Measurements from ENCODE around the gene ITPRID1.

ITPRID1 gene

DNA sequence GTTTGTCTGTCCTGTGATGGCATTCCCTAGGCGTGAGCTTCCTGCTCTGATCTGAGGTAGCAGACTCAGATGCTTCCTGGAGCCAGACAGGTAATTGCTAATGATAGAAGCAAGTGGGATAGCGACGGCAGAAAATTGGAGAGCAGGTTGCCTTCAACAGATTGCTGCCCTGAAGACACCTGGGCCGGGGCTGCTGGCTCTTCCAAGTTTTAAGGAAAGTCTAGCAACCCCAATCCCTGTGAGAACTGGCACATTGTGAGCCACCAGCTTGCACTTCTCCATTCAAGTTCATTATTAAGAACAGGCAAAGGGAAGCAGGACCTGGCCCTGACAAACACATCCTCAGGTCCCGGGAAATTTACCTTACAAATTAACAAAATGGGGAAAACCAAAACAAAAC is 50.8 kb downstream of the ITPRID1 start:
- peaks cover 3% of the 10 kb centered on the region for H3K27me3 ChIP-seq (ENCODE audit: control insufficient read depth, insufficient read depth, low read length)
- no peak overlapping the region for H3K9ac ChIP-seq (ENCODE audit: low read depth, low read length)
- no peaks in the 10 kb centered on the region for H3K9me3 ChIP-seq (ENCODE audit: control insufficient read depth, insufficient read depth, low read length)
- no peaks in the 10 kb centered on the region for H3K36me3 ChIP-seq (ENCODE audit: control insufficient read depth, insufficient read depth, low read length)
- H3K4me1 ChIP-seq (ENCODE audit: control insufficient read depth, insufficient read depth, low read length), result peaks cover 23% of the 10 kb centered on the region
- no peak overlapping the region for H3K4me3 ChIP-seq (ENCODE audit: low read depth, low read length)

DNA sequence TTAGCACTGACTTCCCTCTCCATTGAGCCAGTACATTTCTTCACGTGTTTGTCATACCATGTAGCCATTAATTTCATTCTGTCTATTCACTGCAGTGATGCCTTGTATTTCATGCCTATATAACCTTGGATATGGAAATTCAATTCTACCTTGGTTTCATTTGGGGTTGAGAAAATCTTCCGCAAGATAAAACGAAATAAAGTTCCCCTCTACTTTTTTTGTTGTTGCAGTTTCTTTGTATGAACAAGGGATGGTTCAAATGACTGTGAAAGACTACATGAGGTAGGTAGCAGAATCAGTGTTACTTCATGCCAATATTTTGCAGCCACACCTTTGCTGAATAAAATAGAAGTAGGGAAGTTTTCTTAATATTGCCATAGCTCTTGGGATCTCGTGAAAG is 55.6 kb downstream of the ITPRID1 start:
- no peak overlapping the region for H3K4me3 ChIP-seq (ENCODE audit: low read depth, low read length)
- no peak overlapping the region for H3K9ac ChIP-seq (ENCODE audit: low read depth, low read length)
- no peaks in the 10 kb centered on the region for H3K36me3 ChIP-seq (ENCODE audit: control insufficient read depth, insufficient read depth, low read length)
- H3K9me3 ChIP-seq (ENCODE audit: control insufficient read depth, insufficient read depth, low read length), result no peaks in the 10 kb centered on the region
- H3K27me3 ChIP-seq (ENCODE audit: control insufficient read depth, insufficient read depth, low read length), result no peaks in the 10 kb centered on the region
- H3K4me1 ChIP-seq (ENCODE audit: control insufficient read depth, insufficient read depth, low read length), result peaks cover 7% of the 10 kb centered on the region

- H3K9me3 ChIP-seq (ENCODE audit: control insufficient read depth, insufficient read depth, low read length), result no peaks in the 10 kb centered on the region
- no peaks in the 10 kb centered on the region for H3K36me3 ChIP-seq (ENCODE audit: control insufficient read depth, insufficient read depth, low read length)
- no peak overlapping the region for H3K9ac ChIP-seq (ENCODE audit: low read depth, low read length)
- no peaks in the 10 kb centered on the region for H3K4me1 ChIP-seq (ENCODE audit: control insufficient read depth, insufficient read depth, low read length)
- H3K4me3 ChIP-seq (ENCODE audit: low read depth, low read length), result no peak overlapping the region
- no peaks in the 10 kb centered on the region for H3K27me3 ChIP-seq (ENCODE audit: control insufficient read depth, insufficient read depth, low read length)
Observed at GRCh38 chr7:31583526-31583925, 69.6 kb downstream of the ITPRID1 start.

- no peaks in the 10 kb centered on the region for H3K36me3 ChIP-seq (ENCODE audit: control insufficient read depth, insufficient read depth, low read length)
- no peaks in the 10 kb centered on the region for H3K9me3 ChIP-seq (ENCODE audit: control insufficient read depth, insufficient read depth, low read length)
- no peaks in the 10 kb centered on the region for H3K4me1 ChIP-seq (ENCODE audit: control insufficient read depth, insufficient read depth, low read length)
- H3K4me3 ChIP-seq (ENCODE audit: low read depth, low read length), result no peak overlapping the region
- H3K27me3 ChIP-seq (ENCODE audit: control insufficient read depth, insufficient read depth, low read length), result no peaks in the 10 kb centered on the region
- no peak overlapping the region for H3K9ac ChIP-seq (ENCODE audit: low read depth, low read length)
Observed at GRCh38 chr7:31583942-31584341, 70.1 kb downstream of the ITPRID1 start.

DNA sequence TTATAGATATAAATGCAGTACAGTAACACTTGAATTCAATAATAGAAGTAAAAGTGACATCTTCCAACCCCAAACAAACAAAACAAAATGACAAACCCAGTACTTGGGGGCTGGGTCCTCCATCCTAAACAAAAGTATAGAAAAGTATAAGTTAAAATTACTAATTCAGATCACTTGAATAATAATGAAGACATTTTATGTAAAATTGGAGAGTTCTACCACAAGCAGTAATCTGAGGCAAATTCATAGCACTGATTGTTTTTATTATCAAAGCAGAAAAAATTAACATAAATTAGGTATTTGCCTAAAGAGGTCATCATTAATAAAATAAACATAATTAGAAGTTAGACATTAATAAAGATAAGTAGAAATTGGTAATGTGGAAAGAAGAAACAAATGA is 81.5 kb downstream of the ITPRID1 start:
- Histone ChIP-seq H3K27me3 (ENCODE audit: control insufficient read depth, insufficient read depth, low read length) (no peaks in the 10 kb centered on the region), H3K4me3 (ENCODE audit: low read depth, low read length) (no peak overlapping the region), H3K9ac (ENCODE audit: low read depth, low read length) (no peak overlapping the region), H3K36me3 (ENCODE audit: control insufficient read depth, insufficient read depth, low read length) (no peaks in the 10 kb centered on the region), H3K4me1 (ENCODE audit: control insufficient read depth, insufficient read depth, low read length) (no peaks in the 10 kb centered on the region), H3K9me3 (ENCODE audit: control insufficient read depth, insufficient read depth, low read length) (no peaks in the 10 kb centered on the region)

DNA sequence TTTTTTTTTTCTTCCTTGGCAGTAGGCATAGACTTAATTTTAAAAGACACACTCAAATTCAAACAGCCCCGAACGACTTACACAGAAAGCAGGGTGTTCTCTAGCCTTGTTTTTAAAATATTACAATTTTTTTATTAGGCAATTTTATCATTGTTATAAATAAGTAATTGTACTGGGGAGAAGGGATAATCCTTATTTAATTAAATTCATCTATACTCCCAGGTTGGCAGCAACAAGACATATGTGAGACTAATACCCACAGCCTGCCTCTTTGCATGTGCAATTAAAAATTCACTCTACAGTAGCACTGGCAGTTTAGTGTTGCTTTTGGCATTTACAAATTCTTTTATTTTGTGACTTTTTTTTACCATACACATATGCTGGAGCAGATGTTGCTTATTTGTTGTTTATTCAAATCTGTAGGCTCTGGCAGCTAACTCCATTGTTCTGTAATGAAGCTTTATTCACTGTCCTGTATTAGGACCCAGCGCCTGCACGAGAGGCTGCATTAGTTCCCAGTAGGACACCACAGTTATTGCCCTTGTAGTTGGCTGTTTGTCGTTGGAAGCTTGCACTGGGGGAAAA is 88.2 kb downstream of the ITPRID1 start:
- Histone ChIP-seq H3K9me3 (ENCODE audit: control insufficient read depth, insufficient read depth, low read length) (no peaks in the 10 kb centered on the region), H3K4me1 (ENCODE audit: control insufficient read depth, insufficient read depth, low read length) (no peaks in the 10 kb centered on the region), H3K27me3 (ENCODE audit: control insufficient read depth, insufficient read depth, low read length) (no peaks in the 10 kb centered on the region), H3K36me3 (ENCODE audit: control insufficient read depth, insufficient read depth, low read length) (no peaks in the 10 kb centered on the region), H3K4me3 (ENCODE audit: low read depth, low read length) (no peak overlapping the region), H3K9ac (ENCODE audit: low read depth, low read length) (no peak overlapping the region)

DNA sequence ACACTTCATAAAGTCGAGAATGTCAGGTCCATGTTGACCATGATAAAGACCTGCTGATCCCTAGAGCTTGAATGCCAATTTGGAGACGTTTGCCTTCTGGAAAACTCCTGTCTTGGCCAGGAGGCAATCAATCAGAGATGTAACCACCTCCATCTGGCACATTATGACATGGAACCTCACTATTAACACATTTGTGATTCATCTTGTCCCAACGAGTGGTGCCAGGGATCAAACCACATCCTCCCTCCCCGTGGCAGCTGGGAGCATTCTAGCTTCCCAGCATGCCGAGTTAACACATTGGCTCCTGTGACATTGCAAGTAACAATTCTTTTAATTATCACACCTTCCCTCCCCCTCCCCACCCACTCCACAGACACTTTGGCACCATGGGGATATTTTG is 89.2 kb downstream of the ITPRID1 start:
- Histone ChIP-seq H3K36me3 (ENCODE audit: control insufficient read depth, insufficient read depth, low read length) (no peaks in the 10 kb centered on the region), H3K27me3 (ENCODE audit: control insufficient read depth, insufficient read depth, low read length) (no peaks in the 10 kb centered on the region), H3K9ac (ENCODE audit: low read depth, low read length) (no peak overlapping the region), H3K4me3 (ENCODE audit: low read depth, low read length) (no peak overlapping the region), H3K9me3 (ENCODE audit: control insufficient read depth, insufficient read depth, low read length) (no peaks in the 10 kb centered on the region), H3K4me1 (ENCODE audit: control insufficient read depth, insufficient read depth, low read length) (no peaks in the 10 kb centered on the region)

DNA sequence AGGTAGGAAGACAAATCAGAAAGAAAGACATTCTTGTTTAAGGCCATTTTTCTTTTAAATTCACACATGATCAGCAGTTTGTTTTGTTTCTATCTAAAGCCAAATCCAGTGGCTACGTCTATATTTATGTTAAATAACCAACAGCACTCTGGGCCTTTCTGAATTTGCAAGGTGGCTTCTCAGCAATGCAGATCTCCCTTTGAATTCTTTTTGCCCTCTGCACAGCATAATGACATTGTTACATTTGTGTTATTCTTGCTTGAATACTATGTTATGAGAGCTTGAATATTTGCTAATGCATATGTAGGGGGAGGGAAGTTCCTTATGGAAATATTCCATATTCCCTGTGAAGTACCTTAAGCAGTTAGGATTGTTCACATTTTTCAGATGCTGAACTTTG is 99.7 kb downstream of the ITPRID1 start:
- H3K9ac ChIP-seq (ENCODE audit: low read depth, low read length), result no peak overlapping the region
- no peaks in the 10 kb centered on the region for H3K27me3 ChIP-seq (ENCODE audit: control insufficient read depth, insufficient read depth, low read length)
- H3K36me3 ChIP-seq (ENCODE audit: control insufficient read depth, insufficient read depth, low read length), result no peaks in the 10 kb centered on the region
- H3K4me1 ChIP-seq (ENCODE audit: control insufficient read depth, insufficient read depth, low read length), result no peaks in the 10 kb centered on the region
- no peak overlapping the region for H3K4me3 ChIP-seq (ENCODE audit: low read depth, low read length)
- H3K9me3 ChIP-seq (ENCODE audit: control insufficient read depth, insufficient read depth, low read length), result no peaks in the 10 kb centered on the region

- no peak overlapping the region for H3K9ac ChIP-seq (ENCODE audit: low read depth, low read length)
- no peaks in the 10 kb centered on the region for H3K36me3 ChIP-seq (ENCODE audit: control insufficient read depth, insufficient read depth, low read length)
- H3K4me3 ChIP-seq (ENCODE audit: low read depth, low read length), result no peak overlapping the region
- no peaks in the 10 kb centered on the region for H3K27me3 ChIP-seq (ENCODE audit: control insufficient read depth, insufficient read depth, low read length)
- no peaks in the 10 kb centered on the region for H3K4me1 ChIP-seq (ENCODE audit: control insufficient read depth, insufficient read depth, low read length)
- no peaks in the 10 kb centered on the region for H3K9me3 ChIP-seq (ENCODE audit: control insufficient read depth, insufficient read depth, low read length)
Observed at GRCh38 chr7:31633467-31633866, 119.6 kb downstream of the ITPRID1 start.

DNA sequence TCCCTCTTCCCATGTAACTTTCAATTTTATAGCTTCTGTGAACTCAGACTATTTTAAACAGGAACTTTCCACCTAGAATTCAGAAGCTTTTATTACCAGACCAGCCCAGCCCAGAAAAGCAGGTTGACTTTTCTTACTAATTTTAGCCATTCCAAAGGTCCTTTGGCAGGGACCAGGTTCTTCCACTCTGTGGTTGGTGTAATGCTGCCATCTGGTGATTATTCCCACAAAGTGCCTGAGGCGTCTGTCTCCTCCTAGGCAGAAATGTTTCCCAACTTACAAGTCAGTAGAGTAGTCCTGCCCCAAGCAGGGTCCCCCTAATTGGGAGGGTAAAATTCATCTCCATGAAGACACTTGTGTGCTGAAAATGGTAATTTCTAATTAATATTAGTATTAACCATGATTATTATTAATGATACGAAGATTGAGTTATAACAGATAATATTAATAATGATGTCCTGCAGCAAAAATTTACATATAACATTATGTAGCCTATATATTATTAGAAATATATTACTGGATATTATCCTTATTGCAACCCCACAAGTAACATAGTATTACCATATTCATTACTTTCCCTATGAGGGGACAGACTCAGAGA is 120.1 kb downstream of the ITPRID1 start:
- Histone ChIP-seq H3K4me3 (ENCODE audit: low read depth, low read length) (no peak overlapping the region), H3K4me1 (ENCODE audit: control insufficient read depth, insufficient read depth, low read length) (no peaks in the 10 kb centered on the region), H3K9ac (ENCODE audit: low read depth, low read length) (no peak overlapping the region), H3K36me3 (ENCODE audit: control insufficient read depth, insufficient read depth, low read length) (no peaks in the 10 kb centered on the region), H3K9me3 (ENCODE audit: control insufficient read depth, insufficient read depth, low read length) (no peaks in the 10 kb centered on the region), H3K27me3 (ENCODE audit: control insufficient read depth, insufficient read depth, low read length) (no peaks in the 10 kb centered on the region)

DNA sequence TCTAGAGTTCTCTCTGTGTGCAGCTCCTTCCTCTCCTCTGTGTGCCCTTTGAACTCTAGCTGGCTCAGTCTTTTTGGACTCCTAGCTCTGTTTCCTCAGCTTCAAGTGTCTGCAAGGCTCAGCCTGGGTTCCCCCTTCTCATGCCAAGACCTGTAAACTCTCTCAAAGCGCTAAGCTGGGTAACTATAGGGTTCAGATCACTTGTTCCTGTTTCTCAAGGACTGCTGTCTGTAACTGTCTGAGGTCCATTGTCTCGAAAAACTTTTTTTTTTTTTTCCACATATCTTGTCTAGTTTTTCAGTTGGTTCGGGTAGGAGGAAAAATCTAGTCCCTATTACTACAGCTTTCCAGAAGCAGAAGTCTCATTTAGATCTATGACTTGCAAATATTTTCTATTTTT is 126.5 kb downstream of the ITPRID1 start:
- H3K36me3 ChIP-seq (ENCODE audit: control insufficient read depth, insufficient read depth, low read length), result no peaks in the 10 kb centered on the region
- H3K4me1 ChIP-seq (ENCODE audit: control insufficient read depth, insufficient read depth, low read length), result no peaks in the 10 kb centered on the region
- no peaks in the 10 kb centered on the region for H3K9me3 ChIP-seq (ENCODE audit: control insufficient read depth, insufficient read depth, low read length)
- H3K4me3 ChIP-seq (ENCODE audit: low read depth, low read length), result no peak overlapping the region
- H3K27me3 ChIP-seq (ENCODE audit: control insufficient read depth, insufficient read depth, low read length), result no peaks in the 10 kb centered on the region
- H3K9ac ChIP-seq (ENCODE audit: low read depth, low read length), result no peak overlapping the region

DNA sequence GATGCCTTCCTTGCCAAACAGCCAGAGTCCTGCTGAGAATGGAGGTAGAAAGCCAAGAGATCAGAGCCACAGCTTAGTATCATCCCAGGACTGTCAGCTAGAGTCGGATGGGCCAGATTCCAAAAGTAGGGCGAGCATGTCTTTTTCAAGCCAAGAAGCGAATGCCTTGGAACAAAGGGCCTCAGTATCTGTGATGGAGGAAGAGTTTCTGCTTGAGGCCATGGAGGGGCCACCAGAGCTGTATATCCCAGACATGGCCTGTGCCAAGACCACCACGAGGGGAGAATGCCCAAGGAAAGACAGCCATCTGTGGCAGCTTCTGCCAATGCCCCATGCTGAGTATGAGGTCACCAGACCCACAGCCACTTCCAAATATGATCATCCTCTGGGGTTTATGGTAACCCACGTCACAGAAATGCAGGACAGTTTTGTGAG is 128.8 kb downstream of the ITPRID1 start:
- H3K36me3 ChIP-seq (ENCODE audit: control insufficient read depth, insufficient read depth, low read length), result no peaks in the 10 kb centered on the region
- no peaks in the 10 kb centered on the region for H3K27me3 ChIP-seq (ENCODE audit: control insufficient read depth, insufficient read depth, low read length)

More for the DNA sequence above, 128.8 kb downstream of the ITPRID1 start:
- Histone ChIP-seq H3K9me3 (ENCODE audit: control insufficient read depth, insufficient read depth, low read length) (no peaks in the 10 kb centered on the region), H3K4me1 (ENCODE audit: control insufficient read depth, insufficient read depth, low read length) (peaks cover 9% of the 10 kb centered on the region), H3K9ac (ENCODE audit: low read depth, low read length) (no peak overlapping the region), H3K4me3 (ENCODE audit: low read depth, low read length) (no peak overlapping the region)
